GM19372 (cell line): Measurements from ENCODE around the gene KIF21B.
A peak's percentile ranks its signal among the peaks of the same experiment; 100 is the strongest.
"Not testable (repeated sequence)": the region's sequence is repeated elsewhere in the genome, so short reads cannot be mapped to it uniquely, and the experiment has no call there.

Source experiments
- ATAC-seq: cut with Tn5 transposase; IDR thresholded peaks from one replicate; pipeline ENCODE4 v1.9.1; 2021; ENCODE audit warnings: mild to moderate bottlenecking, low read depth, moderate library complexity; ENCODE audit not compliant: unreplicated experiment

Gene KIF21B

DNA sequence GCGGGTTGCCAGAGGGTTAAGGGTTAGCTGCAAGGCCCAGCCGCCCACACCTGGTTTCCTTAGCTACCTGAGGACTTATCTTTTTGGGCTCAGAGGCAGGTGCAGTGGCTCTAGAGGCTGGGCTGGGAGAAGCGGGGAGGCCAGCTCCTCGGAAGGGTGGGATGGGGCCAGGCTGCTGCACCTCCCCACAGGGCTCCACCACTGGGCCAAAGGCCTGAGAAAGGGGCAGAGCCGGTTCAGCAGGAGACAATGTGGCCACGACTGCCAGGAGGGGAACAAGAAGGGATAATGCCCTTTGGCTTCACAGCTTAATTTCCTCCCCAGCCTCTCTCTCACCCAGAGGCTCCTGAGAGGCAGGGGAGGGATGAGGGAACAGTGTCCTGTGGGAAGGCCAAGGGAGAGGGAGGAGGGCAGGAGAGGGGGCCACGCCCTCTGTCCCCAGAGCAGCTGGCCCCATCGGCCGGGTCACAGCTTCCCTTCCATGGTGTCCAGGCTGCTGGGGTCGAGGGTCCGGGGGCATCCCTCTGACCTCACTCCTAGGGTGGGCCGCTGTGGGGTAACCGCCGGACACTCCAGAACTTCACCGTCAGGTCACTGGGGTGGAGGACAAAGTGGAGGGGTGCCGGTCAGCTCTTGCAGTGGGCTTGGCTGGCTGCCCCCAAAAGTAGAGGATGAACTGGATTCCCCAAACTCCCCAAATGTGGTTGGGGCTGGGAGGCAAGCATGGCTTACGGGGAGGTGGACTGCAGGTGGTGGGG is 50.4 kb downstream of the KIF21B start:
- no peak for ATAC-seq

DNA sequence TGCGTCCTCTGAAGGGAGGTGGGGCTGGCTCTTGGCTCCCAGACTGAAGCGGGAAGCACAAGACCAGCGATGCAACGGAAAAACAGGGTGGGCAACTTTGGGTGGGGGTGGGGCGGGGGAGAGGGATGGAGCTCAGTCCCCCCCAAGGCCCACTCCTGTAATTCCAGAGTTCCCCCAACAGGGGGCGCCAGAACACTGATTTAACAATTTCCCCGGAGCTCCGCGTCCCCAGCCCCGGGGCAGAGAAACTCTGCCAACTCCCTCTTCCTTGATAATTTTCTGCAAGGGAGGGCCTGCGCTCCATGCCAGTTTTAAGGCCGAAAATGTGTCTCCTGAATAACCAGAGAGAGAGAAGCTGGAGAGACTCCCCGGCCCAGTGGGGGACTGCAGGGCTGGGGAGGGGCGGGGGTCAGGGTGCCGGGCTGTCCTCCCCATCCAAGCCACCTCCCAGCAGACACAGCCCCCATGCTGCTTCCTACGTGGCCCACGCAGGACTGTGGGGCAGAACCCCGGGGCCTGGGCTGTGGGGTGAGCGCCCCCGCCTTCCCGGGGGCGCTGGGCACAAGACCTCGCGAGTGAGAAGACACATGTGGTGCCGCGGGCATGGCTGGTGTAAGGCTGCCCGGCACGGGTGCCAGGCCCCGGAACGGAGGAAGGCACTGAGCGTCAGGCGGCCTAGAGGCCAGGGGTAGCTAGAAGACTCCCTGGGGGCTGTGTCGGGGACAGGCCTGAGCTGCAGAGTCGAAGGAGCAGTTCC is 51.4 kb downstream of the KIF21B start:
- no peak for ATAC-seq

DNA sequence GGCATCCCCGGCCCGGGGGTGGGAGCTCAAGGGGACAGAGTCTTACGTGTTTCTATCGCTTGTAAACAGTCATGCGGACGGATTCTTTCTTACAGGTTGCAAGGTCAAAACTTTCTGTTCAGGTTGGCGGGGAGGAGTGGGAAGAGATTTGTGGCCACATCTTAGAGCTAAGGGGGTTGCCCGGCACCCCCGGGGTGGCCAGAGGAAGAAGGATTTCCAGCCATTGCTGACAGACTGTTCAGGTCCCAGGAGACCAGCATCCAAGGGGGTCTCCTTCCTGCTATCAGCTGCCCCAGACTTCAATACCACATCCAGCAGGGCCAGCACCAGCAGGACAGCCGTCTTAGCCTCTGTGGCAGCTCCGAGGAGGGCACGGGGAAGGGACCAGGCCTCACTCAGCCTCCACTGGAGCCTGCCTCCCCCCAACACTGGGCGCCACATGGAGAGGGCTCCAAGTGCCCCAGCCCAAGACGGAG is 52.0 kb downstream of the KIF21B start:
- ATAC-seq: no peak

DNA sequence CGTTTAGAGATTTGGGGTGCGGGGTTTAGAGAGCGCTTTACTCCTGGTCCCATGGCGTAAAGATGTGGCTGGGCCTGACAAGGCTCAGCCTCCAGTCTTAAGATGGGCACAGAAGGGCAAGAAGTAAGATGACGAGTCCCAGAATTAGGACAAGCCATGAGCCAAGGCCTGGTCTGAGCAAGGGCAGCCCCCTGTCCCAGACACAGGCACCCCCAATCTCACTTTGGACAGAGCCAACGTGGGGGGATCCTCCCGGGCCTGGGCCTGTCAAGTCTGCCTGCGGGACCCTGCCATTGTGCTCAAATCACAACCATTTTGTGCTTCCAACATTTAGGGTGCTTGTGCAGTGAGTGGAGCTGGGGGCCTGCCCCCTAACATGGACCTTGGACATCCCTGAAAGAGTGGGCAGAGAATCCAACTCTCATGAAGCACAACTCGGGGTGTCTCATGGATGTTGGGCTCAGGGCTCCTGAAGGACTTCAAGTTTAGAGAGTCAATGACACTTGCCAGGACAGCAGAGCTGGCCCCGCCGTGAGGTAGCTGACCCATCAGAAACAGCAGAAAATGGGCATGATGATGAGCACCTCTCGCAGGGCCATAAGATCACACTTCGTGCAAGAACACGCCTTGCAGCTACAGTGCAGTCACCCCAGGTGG is 52.6 kb downstream of the KIF21B start:
- peak; percentile 61 for ATAC-seq

DNA sequence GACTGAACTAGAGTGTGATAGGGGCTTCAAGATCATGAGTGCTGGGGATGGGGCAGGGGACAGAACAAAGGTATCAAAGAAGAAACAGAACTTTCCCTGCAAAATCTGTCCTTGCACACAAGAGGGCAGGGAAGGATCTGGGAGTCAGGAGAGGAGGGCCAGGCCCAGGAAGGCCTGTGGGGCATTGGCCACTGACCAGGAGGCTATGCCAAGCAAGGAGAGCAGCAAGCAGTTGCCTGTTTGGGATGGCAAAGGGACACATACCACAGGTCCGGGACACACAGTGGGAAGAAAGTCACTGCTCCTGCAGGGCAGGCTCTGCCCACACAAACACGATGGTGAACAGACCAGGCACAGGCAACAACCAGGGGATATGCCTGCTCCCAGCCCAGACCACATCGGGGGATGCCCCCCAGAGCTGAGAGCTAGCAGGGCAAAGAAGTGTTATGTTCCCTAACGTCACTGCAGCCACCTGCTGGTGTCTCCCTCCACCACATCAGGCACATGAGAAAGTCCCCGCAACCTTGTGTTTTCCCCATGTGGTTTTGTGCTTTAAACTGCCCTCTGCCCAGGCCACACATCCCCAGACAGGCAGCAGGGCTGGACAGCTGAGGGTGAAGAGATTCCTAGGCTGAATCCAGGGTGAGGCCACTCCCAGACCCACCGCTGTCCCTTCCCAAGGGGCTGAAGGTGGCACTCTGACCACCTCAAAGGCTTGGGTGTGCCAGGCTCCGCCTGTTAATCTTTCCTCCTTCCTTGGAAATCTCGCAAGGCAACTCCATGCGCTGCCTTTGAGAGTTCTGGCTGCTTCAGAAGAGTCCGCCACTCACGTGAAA is 53.6 kb downstream of the KIF21B start:
- ATAC-seq: peak; percentile 77

DNA sequence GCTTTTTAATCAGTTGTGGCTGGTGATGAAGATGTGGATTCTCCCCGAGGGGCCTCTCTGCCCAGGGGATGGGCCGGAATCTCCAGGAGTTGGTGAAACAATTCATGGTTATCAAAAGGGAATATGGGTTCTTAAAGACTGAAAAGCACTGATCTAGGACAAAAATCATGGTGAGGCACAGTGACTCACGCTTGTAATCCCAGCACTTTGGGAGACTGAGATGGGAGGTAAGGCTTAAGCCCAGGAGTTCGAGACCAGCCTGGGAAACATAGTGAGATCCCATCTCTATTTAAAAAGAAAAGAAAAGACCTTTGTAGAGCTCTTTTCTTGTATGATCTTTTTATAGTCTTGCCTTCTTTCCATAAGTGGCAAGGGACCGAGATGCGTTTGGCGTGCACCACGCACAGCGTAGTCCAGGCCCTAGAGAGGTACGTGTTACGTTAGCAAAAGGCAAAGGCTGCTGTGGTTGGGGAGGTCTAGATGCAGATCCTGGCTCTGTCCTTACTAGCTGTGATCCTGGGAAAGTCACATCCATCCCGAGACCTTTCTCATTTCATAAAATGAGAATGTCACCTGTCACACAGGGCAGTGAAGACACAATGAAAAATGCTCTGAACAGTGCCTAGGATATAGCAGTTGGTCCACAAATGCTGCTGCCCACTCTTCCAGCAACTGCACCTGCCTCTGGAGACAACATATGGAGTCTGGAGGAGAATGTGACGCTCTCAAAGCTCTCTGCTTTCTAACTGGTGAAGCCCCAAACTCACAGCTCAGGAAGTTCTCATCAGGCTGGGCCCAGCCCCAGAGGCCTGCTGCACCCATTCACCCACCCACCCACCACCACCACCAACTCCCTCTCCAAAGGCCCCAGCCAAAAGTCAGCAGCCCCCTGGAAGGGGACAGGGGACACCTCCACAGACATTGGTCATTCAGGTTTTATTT is 54.8 kb downstream of the KIF21B start:
- no peak for ATAC-seq

DNA sequence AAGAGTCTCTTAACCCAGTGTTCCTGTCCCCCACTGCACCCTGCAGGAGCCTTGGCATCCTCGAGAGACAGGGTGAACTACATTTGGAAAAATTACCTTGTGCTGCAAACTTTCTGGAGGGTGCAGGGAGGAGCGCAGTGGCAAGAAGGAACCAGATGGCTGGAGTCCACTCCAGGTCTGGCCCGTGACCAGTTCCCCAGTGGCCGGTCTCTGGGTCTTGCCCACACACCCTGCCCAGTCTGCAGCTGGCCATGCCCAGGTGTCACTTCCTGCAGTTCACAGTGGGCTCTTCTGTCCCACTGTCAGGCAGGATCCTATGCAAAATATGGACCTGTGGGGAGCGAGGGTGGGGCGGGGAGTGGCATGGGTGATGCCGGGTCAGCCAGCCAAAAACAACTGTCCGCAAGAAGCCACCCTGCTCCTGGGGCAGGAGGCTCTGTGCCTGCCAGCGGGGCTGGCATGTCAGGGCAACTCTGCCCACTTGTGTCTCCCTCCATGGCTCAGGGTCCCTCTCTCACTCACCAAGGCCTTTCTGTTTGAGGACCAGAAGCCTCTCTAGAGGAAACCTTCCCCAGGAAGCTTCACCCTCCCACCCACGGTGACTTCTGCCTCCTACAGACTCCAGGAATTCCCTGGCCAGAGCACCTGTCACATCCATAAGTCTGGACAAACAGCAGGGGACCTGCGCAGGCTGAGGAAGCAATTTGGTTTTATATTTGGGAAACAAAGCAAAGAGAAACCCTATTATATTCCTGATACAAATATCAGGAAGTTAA is 55.6 kb downstream of the KIF21B start:
- ATAC-seq: no peak

DNA sequence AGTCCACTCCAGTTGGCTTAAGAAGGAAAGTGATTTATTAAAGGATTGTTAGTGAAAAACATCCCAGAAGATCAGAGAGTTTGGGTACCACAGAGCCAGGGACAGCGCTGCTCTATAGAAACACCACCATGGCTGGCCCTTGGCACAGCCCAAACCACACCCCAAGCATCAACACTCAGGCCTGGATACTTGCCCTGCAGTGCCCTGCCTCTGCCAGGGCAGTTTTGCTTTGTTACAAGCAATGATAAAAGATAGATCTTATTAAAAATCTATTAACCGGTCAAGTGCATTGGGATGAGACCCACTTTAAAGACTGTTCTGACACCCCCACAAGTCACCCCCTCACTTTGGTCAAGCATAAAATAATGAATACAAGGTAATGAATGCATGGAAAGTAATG is 56.6 kb downstream of the KIF21B start:
- no peak for ATAC-seq

DNA sequence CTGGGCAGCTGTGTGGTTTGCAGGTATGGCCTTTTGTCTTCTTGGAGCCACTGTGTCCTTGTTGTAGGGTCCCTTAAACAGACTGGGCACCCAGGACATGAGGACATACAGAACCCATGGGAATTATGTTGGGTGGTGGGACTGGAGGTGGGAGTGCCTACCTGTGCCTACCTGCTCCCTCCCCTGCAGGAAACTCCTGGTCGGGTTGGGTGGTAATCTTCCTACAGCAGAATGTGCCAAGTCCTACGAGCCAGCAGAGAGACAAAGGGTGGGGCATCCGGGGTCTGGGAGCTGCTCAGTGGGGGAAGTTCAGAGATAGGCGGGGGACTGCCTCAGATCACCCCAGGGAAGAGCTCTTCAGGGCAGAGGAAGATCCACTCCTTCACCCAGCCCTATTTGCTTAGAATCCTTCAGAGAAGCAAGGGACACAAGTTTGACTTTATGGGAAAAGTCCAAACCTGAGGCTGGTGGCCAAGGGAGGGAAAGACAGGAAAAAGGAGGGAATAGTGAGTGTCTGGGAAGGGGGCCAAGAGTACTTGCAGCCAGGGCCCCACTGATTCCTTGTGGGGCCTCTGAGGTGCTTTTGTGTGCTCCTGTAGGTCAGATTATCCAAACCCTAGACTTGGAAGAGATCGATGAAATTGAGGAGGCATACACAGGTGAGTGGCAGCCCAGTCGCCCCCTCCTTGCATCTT is 58.3 kb downstream of the KIF21B start:
- ATAC-seq: no peak

DNA sequence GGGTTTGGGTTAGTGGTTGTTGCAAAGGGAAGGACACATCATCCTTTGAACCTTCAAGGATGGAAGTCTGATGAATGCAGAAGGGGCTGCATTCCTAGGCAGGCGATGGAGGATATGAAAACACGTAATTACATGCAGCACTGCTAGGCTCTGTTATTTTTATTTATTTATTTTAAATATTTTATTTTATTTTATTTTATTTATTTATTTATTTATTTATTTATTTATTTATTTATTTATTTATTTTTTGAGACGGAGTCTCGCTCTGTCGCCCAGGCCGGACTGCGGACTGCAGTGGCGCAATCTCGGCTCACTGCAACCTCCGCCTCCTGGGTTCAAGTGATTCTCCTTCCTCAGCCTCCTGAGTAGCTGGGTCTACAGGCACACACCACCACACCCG is 59.6 kb downstream of the KIF21B start:
- ATAC-seq: not testable (repeated sequence)

DNA sequence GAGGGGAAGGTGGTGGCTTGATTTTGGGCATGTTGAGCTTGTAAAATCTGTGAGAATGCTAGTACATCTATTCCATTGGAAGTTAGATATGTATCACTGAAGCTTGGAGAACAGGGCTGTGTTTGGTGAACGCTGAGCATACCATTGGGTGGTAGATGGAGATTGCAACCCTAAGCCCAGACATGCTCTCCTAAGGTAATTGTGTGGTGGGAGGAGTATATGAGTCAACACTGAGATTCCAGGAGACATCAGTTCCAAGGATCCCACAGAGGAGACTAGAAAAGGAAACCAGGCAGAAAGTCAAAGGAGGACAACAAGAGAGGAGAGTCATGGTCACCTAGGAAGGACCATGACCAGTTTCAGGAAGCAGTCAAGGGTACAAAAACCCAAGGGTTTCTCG is 60.4 kb downstream of the KIF21B start:
- no peak for ATAC-seq

DNA sequence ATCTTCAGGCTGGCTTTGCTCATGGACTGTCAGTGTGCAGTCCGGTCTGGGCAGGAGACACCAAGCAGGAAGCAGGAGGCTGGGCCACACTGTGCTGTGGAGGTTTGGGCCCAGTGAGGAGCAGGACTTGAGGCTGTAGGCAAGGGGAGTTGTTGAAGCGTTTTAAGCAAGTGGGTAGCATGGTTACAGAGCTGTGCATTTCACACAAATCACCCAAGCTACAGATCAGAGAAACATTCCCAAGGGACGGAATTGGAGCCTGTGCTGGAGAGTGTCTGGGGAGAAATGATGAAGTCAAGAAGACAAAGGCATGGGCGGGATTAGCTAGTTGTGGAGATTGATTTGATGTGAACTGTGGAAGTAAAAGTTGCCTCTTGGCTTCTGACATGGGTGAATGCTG is 60.9 kb downstream of the KIF21B start:
- ATAC-seq: no peak

DNA sequence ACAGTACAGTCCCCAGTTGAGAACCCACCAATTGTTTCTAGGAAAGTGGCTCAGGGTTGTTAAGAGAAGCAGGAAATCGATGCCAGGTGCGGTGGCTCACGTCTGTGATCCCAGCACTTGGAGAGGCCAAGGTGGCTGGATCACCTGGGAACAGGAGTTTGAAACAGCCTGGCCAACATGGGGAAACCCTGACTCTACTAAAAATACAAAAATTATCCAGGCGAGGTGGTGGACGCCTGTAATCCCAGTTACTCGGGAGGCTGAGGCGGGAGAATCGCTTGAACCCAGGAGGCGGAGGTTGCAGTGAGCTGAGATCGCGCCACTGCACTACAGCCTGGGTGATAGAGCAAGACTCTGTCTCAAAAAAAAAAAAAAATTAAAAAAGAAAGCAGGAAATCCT is 61.4 kb downstream of the KIF21B start:
- not testable (repeated sequence) for ATAC-seq

DNA sequence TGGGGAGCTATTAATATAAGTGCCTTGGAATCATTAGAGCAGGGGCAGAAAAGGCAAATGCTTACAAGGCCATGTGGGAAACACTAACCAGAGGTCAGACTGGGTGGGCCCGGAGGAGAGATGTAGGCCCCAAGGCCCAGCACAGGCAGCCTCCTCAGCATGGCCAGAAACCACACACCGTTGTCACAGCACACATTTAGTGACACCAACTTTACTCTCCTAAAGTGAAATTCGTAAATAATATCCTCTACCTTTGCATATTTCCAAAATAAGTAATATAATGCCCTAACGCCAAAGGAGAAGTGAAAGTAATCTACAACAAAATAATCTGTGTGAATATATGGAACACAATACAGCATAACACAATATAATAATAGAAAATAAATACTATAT is 62.6 kb downstream of the KIF21B start:
- ATAC-seq: no peak

DNA sequence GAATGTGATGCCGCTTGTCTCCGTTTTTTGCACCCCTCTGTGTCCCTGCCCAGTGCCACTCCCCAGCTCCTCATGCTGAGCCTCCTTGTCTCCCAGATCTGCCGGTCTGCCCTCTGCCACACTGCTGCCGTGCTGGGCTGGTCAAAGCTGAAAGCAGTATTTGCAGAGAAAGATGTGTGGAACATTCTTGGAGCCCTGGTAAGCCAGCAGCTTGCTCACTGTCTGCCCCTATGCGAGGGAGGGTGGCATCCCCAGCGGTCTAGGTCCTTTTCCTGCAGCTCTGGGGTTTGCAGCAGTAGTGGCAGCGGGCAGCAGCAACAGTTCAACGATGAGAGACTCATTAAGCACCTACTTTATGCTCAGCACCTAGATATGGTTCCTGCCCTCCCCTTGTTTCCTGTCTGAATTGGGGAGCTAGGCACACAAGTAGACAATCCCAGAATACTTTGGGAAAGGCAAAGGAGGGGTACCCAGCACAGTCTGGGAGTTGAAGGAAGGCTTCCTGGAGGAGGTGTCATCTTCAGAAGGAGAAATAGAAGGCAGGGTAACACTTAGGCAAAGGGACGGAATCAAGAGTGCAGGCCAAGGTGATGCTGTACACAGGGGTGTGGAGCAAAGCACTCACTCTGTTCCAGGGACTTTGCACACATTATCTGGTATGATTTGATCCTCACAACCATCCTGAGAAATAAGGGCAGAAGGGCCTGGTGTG is 63.1 kb downstream of the KIF21B start:
- no peak for ATAC-seq

DNA sequence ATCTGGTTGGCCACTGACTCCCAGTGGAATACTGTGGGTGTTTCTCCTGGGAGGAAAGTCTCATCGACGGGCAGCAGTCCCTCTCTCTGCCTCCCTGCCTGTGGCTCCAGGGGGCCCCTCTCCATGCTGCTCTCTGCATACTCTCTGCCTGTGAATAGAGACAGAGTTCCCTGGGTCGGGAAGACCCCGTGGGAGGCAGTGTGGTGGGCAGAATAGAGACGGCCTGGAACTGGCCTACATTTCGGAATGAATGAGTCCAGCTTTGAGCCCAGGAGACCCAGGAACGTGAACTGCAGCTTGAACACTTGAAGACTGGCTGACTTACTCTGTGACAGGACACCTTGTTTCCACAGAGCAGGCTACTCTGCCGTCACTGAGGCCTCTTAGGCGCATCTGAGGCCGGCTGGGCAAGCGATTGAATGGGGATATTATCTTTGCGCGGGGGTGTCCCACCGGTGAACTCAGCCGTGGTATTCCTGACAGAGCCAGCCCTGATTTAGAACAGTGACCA is 64.0 kb downstream of the KIF21B start:
- ATAC-seq: no peak

DNA sequence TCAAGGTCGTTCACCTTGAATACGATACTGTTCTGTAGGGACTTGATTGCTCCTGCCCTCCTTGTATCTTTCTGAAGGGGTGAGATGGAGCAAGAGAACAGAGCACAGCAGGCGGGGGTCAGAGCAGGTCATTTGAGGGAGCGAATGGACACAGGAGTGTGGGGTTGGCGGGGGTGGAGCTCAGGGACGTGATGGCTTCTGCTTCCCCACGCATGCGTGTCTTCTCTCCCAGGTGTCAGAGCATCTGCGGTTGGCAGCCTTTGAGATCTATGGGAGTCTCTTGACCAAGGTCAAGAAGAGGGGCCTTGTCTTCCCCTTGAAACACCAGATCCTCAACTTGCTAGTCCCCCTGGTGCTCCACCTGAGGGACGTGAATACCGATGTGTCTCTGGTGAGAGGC is 64.9 kb downstream of the KIF21B start:
- no peak for ATAC-seq
